NCI-H2171 (cell line): ENCODE measurements around the gene COPS4.

Experiments used
- DNase-seq: peaks from one replicate; lab custom pipeline; 2025; lab: John Stamatoyannopoulos, UW

COPS4 gene

DNA sequence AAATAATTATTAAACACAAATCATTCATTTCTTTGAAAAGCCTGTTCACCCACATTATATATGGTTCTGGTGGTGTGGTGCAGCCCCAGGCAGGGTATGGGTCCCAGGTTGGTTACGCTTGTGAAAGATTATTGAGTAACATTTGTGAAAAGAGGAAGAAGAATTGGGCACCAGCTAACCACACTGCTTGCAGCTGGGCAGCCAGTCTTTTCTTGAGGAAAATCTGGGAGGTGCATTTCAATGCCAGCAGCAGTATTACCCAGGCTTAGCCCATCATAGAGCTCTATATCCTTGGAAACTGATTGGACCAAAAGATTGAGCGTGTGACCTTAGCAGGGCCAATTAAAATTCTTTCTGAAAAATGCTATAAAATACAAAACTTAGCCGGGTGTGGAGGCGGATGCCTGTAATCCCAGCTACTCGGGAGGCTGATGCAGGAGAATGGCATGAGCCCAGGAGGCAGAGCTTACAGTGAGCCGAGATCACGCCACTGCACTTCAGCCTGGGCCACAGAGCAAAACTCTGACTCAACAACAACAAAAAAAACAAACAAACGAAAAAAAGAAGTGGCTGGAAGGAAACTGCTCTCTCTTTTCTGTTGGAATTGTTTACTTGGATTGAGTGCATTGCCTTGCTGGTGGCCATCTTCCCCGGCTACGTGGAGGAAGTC lies 89.3 kb downstream of the COPS4 start:
- DNase-seq = no peak
